ENCODE measurements around the gene DNAJC30. TPM values are rescaled to one million over a fixed set of nuclear protein-coding genes. Genes with fewer than 3 reads are reported as not detected.

Gene DNAJC30
- total RNA-seq, 1 experiment from 2014 or later = 8.5 TPM

- TF ChIP-seq ZBTB33 (IDR thresholded peaks at IDR 0.05; ENCODE audit: extremely low read depth, insufficient replicate concordance, low read length) (no peak), TCF7L2 (IDR thresholded peaks at IDR 0.05; ENCODE audit: borderline replicate concordance, extremely low read depth, insufficient read depth, insufficient read length) (no peak), JUND (IDR thresholded peaks at IDR 0.05) (no peak), POLR2A (IDR thresholded peaks at IDR 0.05; ENCODE audit: borderline replicate concordance, extremely low read depth, insufficient read depth, insufficient read length) (no peak), MAX (IDR thresholded peaks at IDR 0.05) (no peak), SIN3A (IDR thresholded peaks at IDR 0.05; ENCODE audit: low read depth) (no peak), ELF1 (IDR thresholded peaks at IDR 0.05; ENCODE audit: borderline replicate concordance, low read depth) (no peak), EZH2phosphoT487 (IDR thresholded peaks at IDR 0.05; ENCODE audit: borderline replicate concordance) (no peak), EGR1 (IDR thresholded peaks at IDR 0.05; ENCODE audit: low read depth) (no peak), SRF (IDR thresholded peaks at IDR 0.05; ENCODE audit: low read depth) (no peak), ATF3 (IDR thresholded peaks at IDR 0.05) (no peak), REST (IDR thresholded peaks at IDR 0.05; ENCODE audit: low read depth) (no peak), CBX3 (IDR thresholded peaks at IDR 0.05; ENCODE audit: low read depth) (no peak)
Measured at GRCh38 chr7:73635428-73636200, 47.6 kb downstream of the DNAJC30 start (continued).

All from HCT116 (cell line).